Endothelial cell of umbilical vein (primary cell): Measurements from ENCODE around the gene SLC25A13.

ENCODE experiments used
- CTCF ChIP-seq, 2 donors: IDR thresholded peaks; 1 replicate in 1 of 2; 2 replicates in 1 of 2; pipeline ENCODE4 v1.5.1; 2011; ENCODE audit warnings: low read length in 2 of 2, mild to moderate bottlenecking in 2 of 2, moderate library complexity in 2 of 2, control low read depth in 1 of 2, inconsistent platforms in 1 of 2, low read depth in 1 of 2; ENCODE audit not compliant: insufficient read depth in 1 of 2; ENCODE audit errors: extremely low read depth in 1 of 2
- POLR2AphosphoS5 ChIP-seq: IDR thresholded peaks from 2 replicates; pipeline ENCODE4 v1.6.1; 2012; ENCODE audit warnings: low read depth, mild to moderate bottlenecking, control low read depth, low read length, moderate library complexity; ENCODE audit not compliant: insufficient read depth

GRCh38 chr7:96097835-96098234 is 224.1 kb downstream of the SLC25A13 start:
- TF ChIP-seq CTCF (IDR thresholded peaks at IDR 0.05; ENCODE audit: extremely low read depth in 1 of 2, insufficient read depth in 1 of 2, low read depth in 1 of 2, low read length in 2 of 2) (no peak), POLR2AphosphoS5 (no peak)
